GM12878 (cell line): ENCODE measurements around the gene ZSWIM7.

Source experiments
- PML ChIP-seq: IDR thresholded peaks from 2 replicates; pipeline ENCODE4 v1.6.1; 2012; ENCODE audit warnings: low read length, inconsistent platforms
- POLR2A ChIP-seq: IDR thresholded peaks from 2 replicates; pipeline ENCODE4 v1.6.1; 2011; ENCODE audit warnings: low read depth, mild to moderate bottlenecking, low read length
- TF ChIP-seq, protein P1 (sequence below): IDR thresholded peaks from 2 replicates; pipeline ENCODE4 v1.6.1; 2011; ENCODE audit warnings: borderline replicate concordance, low read depth, mild to moderate bottlenecking, moderate library complexity, low read length; ENCODE audit not compliant: insufficient read depth, poor library complexity, severe bottlenecking

DNA sequence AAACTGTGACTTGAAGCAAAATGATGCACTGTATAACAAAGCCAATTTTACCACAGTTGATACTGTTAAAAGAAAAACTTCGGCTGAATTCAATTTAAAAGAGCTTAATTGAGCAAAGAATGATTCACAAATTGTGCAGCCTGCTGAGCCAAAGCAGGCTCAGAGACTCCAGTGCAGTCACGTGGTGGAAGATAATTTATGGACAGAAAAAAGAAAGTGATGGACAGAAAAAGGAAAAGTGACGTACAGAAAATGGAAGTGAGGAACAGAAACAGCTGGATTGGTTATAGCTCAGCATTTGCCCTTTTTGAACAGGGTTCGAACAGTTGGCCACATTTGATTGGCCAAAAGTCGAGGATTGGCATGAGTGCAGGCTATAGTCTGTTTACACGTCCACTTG lies 25.7 kb downstream of the ZSWIM7 start:
- no peak for TF ChIP-seq POLR2A
- TF ChIP-seq PML: no peak
- TF ChIP-seq, protein P1, sequence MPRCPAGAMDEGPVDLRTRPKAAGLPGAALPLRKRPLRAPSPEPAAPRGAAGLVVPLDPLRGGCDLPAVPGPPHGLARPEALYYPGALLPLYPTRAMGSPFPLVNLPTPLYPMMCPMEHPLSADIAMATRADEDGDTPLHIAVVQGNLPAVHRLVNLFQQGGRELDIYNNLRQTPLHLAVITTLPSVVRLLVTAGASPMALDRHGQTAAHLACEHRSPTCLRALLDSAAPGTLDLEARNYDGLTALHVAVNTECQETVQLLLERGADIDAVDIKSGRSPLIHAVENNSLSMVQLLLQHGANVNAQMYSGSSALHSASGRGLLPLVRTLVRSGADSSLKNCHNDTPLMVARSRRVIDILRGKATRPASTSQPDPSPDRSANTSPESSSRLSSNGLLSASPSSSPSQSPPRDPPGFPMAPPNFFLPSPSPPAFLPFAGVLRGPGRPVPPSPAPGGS: no peak
